Stimulated activated CD4-positive, alpha-beta T cell treated with anti-CD3 and anti-CD28 coated beads, Interleukin-12 subunit alpha, Interleukin-12 subunit beta, amount 100 ng/mL, for 4 hours (primary cell): Measurements from ENCODE around the gene ATP9B.

ENCODE experiments used
- DNase-seq: peaks from one replicate; pipeline ENCODE4 v3.0.0-alpha.2; 2020

Gene ATP9B, protein sequence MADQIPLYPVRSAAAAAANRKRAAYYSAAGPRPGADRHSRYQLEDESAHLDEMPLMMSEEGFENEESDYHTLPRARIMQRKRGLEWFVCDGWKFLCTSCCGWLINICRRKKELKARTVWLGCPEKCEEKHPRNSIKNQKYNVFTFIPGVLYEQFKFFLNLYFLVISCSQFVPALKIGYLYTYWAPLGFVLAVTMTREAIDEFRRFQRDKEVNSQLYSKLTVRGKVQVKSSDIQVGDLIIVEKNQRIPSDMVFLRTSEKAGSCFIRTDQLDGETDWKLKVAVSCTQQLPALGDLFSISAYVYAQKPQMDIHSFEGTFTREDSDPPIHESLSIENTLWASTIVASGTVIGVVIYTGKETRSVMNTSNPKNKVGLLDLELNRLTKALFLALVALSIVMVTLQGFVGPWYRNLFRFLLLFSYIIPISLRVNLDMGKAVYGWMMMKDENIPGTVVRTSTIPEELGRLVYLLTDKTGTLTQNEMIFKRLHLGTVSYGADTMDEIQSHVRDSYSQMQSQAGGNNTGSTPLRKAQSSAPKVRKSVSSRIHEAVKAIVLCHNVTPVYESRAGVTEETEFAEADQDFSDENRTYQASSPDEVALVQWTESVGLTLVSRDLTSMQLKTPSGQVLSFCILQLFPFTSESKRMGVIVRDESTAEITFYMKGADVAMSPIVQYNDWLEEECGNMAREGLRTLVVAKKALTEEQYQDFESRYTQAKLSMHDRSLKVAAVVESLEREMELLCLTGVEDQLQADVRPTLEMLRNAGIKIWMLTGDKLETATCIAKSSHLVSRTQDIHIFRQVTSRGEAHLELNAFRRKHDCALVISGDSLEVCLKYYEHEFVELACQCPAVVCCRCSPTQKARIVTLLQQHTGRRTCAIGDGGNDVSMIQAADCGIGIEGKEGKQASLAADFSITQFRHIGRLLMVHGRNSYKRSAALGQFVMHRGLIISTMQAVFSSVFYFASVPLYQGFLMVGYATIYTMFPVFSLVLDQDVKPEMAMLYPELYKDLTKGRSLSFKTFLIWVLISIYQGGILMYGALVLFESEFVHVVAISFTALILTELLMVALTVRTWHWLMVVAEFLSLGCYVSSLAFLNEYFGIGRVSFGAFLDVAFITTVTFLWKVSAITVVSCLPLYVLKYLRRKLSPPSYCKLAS

DNA sequence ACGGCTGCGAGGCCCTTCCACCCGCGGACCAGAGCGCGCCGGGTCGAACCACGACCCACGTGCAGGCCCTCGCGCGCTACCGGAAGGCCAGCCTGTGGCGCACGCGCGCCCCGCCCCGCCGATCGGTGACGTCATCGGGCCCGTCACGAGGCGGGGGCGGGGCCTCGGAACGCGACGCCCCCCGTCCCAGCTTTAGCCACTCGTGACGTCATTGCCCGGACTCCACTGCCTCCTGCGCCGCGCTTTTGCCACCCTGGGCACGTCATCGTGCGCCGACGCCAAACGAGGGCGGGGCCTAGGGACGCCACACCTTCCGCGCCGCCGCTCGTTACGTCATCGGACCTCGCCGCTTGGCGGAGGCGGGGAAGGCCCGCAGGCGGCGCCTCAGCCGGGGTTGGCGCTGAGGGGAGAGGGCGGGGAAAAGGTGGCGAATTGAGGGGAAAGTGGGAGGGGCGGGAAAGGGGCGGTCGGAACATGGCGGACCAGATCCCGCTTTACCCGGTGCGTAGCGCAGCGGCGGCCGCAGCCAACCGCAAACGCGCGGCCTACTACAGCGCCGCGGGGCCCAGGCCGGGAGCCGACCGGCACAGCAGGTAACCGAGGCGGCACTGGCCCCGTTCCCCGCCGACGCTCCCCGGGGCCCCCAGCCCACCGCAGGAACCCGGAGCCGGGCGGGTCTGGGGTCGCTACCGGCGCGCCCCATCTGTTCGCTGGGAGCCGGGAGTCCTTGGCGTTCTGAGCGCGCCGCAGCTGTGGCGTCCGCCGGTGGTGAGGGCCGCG lies at the start of gene ATP9B:
Gene ATP9B (plus strand): TSS at position 458 of the 780 bp plus-strand sequence. CDS start 17 bp downstream, at position 475.
- DNase-seq: peak; percentile 99

DNA sequence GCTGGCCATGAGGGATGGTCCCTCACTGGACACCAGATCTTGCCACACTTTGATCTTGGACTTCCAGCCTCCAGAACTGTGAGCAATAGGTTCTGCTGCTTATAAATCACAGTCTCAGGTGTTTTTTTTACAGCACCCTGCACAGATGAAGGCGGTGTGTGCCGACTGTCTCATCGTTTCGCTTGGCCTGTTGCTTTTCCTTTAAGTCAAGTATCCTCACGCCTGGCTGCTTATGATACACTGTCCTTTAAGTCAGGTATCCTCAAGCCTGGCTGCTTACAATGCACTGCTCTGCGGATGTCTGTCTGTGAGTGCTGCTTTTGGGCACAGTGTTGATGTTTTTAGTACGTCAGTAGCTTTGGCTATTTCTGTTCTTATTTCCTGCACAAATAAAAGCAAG lies 49.3 kb upstream of the ATP9B start:
- DNase-seq: no peak

DNA sequence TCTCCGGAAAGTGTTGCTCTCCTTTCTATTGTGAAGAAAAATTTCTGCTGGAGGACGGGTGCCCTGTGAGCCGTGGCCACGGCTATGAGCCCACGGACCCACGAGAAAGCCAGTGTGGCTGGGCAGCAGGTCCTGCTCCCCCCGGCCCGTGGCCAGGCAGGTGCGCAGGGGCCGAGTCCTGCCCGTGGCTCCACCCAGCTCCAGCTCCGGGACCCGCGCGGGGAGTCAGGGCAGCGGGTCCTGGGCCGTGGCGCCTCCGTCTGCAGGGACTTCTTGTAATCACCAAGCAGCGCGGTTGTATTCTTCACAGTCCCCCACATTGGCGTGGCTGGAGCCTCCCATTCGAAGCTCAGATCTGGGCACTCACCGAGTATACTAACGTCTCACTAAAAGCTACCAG lies 46.6 kb upstream of the ATP9B start:
- no peak for DNase-seq

DNA sequence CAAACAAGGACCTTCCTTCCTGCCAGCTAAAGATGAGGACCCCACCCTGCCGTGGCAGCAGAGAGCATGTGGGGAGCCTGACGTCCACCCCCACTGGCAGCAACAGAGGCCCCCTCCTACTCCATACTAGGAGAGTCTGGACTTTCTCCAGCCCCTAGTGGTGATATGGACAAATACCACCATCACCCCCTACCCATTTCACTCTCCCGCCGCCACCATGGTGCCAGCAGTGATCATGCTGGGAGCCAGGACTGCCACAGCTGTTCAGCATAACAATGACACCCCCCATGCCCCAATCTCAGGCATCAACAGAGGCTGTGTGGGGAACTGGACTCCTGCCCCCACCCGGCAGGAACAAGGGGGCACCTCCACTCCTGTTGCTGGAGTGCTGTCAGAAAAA lies 42.7 kb upstream of the ATP9B start:
- no peak for DNase-seq

DNA sequence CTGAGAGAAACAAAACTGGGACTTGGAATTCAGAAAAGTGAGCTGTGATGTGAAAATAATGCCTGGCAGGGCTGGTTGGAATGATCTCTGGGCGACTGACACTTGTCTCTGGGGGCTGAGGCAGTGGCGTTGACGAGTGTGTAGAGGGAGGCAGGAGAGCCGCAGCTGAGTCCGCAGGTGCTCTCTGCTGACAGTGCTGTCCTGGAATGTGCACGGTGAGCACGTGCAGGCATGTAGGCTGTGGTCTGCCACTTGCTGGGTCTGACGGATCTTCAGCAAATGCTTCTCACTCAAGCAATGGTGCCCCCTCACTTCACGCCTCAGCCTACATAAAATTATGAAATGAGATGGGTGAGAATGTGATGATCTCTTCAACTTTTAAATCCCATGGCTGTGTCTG lies 38.5 kb upstream of the ATP9B start:
- no peak for DNase-seq

DNA sequence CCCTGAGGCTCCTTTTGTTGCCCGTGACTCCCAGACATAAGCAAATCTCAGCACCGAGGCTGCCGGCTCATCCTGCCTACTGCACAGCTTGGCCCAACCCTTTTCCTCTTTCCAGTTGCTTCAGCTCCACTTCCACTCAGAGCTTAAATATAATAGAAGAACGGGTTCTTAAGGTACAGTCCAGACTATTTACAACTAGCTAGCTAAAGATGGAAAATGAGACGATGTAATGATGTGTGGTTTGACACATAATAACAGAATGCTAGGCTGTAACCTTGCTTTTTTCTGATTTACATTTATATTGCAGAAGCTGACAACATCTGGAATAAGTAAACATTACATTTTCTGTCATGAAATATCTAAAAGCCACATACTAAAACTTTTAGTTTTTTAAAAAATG lies 26.9 kb upstream of the ATP9B start:
- DNase-seq: no peak

DNA sequence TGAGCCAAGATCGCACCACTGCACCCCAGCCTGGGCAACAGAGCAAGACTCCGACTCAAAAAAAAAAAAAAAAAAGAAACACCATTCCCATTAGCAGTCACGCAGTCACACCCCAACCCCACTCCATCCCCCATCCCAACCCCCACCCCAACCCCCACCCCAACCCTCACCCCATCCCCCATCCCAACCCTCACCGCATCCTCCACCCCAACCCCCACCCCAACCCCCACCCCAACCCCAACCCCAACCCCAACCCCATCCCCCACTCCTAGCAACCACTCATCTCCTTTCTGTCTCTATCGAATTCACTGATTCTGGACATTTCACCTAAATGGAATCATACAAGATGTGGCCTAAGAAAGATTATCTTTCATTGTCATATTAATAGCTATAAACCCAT lies 25.9 kb upstream of the ATP9B start:
- no peak for DNase-seq

DNA sequence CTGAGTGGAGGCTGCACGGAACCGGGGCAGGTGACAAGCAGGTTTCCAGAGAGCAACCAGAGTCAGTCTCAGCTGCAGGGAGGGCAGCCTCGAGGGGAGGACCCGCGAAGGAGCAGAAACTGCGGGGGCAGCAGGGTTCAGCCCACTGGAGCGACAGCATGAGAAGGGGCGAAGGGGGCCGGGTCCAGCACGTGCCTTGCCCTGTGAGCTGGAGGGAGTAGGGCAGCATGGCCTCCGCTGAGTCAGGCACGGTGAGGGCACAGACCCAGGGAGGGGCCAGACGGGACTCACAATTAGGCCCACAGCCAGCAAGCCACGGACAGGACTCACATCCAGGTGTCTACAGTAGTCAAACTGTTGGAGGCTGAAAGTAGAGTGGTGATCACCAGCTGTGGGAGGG lies 22.7 kb upstream of the ATP9B start:
- DNase-seq: no peak

DNA sequence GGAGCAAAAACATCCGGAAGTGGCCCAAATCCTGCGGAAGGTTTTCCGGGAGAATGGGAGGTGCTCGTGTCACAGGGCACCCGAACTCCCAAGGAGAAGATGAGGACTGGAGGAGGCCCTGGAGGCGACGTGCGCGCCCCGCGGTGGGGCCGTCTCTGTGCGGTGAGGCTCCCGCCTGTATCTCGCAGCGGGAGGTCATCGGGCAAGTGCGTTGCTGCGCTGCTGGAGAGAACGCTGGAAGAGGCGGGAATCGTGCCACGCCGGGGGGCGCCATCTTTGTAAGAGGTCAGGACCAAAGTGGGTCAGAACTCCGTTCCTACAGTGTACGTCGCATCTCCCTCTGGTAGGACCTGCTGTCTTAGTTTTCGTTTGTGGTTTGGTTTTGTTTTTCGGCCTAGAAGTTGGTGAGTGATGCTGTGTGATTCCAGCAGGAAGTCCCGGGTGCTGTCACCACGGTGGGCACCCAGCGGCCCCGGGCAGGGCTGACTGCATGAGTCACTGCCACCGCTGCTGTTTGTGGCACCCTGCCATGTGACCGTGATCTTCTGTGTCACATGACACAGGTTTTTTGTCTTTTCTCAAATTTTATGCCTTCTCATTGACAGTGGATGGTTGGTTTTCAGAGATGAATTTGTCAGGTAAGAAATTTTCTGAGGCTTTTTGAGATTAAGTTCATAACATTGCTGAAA lies 21.5 kb upstream of the ATP9B start:
- DNase-seq: no peak

DNA sequence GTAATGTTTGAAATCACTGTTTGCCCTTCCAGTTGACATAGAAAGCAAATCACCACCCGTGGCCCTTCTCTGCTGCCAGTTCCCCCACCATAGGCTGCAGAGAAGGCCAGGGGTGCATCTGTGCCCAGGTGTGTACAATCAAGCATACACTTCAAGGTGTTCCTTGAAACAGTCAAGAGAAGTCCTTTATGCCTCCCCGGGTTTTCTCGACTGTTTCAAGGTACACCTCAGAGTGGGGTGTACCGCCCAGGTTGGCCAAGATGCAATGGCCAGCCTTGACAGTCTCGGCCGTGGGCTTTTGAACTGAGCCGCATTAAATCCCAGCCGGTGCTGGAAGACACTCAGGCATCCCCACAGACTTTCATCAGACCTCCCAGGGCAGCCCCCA lies 21.0 kb upstream of the ATP9B start:
- DNase-seq: no peak

DNA sequence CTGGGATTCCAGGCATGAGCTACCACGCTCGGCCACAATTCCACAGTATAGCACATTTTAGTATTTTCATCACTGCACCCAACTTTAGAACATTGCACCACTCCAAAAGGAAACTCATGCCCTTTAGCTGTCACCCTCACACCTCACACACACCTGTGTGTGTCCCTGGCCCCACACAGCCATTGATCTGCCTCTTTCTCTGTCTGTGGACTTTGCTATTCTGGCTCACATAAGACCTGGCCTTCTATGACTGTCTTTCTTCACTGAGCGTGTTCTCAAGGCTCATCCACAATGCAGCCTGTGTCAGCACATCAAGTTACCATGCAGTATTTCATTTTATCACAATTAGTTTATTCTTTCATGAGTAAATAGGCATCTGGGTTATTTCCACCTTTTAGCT lies 19.7 kb upstream of the ATP9B start:
- DNase-seq: no peak

DNA sequence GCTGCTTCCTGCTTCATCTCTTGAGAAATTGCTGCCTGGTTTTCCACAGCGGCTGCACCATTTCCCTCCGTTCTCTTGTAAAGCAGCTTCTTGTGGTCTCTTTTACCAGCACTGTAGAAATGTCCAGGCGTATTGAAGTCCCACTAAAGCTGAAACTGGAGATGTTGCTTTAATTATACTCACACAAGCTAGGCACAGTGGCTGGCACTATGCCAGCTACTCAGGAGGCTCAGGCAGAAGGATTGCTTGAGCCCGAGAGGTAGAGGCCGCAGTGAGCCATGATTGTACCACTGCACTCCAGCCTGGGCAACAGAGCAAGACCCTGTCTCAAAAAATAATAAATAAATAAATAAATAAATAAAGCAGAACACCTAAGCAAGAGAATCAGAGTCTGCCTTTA lies 19.2 kb upstream of the ATP9B start:
- DNase-seq: no peak

DNA sequence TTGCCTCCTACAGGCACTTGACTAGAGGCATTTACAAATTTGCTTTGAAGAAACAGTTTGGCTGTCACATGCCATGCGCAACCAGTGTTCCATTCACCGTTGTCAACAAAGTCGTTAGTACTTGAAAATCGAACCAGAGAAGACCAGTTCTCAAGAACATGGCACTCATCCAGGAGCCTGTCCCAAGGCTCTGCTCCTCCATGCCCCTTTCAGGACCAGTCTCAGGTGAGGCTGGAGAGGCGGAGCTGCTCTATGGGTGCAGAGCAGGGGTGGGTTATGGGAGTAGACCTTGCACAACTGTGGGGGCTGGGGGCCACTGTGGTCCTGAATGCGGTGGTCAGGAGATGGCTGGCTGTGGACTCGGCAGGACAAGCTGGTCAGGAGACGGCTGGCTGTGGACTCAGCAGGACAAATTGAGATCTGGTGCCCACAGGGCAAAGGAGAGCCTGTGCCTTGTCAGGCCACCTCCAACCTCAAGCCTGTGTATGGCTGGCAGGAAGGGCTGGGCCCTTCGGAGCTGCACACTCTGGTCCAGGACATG lies 12.3 kb upstream of the ATP9B start:
- DNase-seq: no peak

DNA sequence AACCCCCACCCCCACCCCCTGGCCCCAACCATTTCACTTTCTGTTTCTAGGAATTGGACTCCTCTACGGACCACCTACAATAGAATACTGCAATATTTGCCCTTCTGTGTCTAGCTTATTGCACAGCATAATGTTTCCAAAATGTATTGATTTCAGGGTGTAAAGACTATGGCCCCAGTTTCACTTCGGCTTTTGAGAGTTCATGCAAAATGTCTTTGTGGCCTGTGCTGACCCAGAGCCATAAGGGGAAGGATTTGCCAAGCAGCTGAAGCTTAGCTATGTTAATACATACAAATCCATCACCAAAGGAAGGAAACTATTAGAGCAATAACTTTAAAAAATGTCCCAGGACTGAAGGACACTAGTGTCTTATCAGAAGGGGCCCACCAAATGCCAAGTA lies 11.2 kb upstream of the ATP9B start:
- DNase-seq: no peak

DNA sequence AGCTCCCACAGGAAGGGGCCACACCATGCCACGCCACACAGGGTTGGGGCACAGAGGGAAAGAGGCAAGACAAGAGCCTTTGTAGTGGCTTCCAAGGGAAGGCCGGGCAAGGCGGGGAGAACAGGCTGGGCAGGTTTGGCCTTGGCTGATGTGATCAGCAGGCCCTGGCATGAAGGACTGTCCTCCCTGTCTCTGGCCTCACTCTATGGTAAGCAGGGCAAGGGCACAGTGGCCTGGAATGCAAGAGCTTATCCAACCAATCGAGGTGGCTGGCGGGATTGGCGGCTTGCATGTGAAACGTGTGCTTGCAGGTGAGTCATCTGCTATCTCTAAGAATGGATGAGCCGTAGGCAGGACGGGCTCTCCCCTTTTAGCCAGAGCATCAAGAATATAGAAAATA lies 6.4 kb upstream of the ATP9B start:
- DNase-seq: no peak

DNA sequence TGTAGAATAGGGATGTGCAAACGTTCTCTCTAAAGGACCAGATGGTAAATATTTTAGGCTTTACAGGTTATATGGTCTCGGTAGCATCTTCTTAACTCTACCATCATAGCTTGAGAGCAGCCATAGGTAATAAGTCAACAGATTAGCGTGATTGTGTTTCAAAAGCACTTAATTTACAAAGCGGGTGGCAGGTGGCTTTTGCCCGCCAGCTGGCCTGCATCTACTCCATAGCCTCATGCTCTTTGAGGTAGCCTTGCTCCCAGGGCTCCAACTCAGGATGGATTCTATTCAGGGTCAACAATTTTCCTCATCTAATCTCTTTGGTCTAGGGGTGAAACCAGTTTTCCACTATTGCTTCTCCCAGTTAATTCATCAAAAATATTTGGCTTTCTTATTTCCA lies 5.0 kb upstream of the ATP9B start:
- no peak for DNase-seq

DNA sequence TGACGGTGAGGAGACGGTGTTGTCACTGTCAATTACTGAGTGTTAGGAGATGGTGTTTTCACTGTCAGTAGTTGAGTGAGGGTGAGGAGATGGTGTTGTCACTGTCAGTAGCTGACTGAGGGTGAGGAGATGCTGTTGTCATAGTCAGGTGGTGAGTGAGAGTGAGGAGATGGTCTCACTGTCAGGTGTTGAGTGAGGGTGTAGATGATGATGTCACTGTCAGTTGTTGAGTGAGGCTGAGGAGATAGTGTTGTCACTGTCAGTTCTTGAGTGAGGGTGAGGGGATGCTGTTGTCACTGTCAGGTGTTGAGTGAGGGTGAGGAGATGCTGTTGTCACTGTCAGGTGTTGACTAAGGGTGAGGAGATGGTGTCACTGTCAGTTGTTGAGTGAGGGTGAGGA lies 3.4 kb upstream of the ATP9B start:
- no peak for DNase-seq

DNA sequence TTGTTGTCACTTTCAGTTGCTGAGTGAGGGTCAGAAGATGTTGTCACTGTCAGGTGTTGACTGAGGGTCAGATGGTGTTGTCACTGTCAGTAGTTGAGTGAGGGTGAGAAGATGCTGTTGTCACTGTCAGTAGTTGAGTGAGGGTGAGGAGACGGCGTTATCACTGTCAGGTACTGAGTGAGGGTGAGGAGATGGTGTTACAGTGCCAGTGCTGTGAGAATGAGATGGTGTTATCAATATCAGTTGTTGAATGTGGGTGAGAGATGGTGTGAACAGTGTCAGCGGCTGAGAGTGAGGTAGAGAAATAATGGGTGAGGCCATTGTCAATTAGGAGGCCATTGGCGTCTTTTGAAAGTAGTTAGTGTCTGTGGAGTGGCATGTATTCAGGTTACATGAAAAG lies 1.6 kb upstream of the ATP9B start:
- no peak for DNase-seq

DNA sequence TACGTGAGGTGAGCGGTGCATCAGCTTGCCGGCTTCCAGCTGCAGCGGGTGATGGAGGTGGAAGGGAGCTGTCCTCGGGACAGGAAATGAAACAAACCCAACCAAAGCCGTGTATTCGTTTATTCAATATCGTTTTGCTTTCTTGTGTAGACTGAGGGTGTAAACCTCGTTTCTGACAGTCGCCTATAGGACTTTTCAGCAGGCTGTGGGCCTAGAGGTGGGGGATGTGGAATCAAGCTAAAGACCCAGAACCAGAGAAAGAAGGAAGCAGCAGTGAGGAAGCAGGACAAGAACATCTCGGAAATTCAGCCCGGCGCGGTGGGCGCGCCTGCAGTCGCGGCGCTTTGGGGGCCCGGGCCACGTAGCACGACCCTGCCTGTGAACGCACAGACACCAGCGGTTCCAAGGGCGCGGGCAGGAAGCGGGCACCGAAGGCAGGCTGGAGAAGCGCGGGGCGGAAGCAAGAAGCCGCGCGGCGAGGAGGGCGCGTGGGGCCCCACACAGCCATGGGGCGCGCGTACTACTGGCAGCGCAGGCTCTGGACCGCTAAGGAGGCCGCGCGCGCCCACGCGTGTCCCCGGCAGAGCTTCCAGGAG lies 755 bp upstream of the ATP9B start:
- no peak for DNase-seq

DNA sequence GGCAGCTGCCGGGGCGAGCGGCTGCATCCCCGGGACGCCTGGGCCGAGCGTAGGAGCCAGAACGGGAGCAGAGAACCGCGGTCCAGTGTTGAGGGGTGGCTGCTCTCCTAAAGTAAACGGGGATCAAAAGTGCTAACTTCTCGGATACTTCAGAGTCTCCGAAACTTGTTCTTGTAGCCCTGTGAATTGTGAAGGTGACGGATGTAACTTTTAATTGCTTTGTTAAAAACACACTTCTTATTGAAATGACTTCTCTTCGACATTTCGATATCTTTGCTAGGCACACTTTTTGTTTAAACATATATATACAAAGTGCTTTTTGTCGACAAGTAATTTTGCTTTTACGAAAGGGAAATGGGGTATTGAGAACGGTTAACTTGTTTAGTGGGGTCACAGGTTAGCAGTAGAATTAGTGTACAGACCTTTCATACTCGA lies 540 bp downstream of the ATP9B start:
- no peak for DNase-seq

DNA sequence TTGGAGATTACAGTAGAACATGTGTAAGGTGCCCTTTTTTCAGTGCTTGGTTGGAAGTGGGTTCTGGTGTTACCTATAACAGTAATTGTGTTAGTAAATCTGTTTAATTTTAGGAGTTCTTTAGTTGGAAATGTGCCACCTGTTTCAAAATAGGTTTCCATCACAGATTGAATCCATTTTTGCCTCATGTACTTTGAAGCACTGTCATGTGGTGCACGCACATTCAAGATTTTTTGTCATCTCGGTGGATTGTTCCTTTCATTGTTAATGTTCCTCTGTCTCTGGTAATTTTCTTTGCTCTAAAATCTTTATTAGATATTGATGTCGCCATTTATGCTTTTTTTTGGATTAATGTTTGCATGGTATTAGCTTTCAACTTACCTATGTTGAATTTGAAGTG lies 1.3 kb downstream of the ATP9B start:
- no peak for DNase-seq

DNA sequence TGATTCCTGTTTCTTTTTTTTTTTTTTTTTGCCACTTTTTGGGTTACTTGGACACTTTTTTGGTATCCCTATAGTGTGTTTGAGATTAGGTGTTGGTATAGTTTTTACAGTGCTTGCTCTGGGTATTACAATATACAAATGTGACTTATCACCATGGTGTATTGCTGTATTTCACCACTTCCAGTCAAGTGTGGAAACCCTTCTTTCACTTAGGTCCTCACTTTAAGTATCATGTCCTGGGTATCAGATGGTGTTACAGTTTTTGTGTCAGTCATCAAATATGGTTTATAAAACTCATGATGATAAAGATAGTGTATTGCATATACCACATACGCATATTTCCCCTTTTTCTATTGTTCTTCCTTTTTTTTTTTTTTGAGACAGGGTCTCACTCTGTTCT lies 1.8 kb downstream of the ATP9B start:
- DNase-seq: no peak
